Bone marrow (tissue), 2 donors: ENCODE results near the gene ZNF878.

ENCODE experiments used
- DNase-seq, 2 donors: peaks; one replicate each; lab custom pipeline; 2025; lab: John Stamatoyannopoulos, UW

The ZNF878 gene

GRCh38 chr19:12034620-12035019 is 18.1 kb downstream of the ZNF878 start:
- no peak for DNase-seq

GRCh38 chr19:12034198-12034597 is 18.6 kb downstream of the ZNF878 start:
- DNase-seq: no peak

- DNase-seq: no peak
Measured at GRCh38 chr19:12015753-12016116, 37.0 kb downstream of the ZNF878 start.

GRCh38 chr19:12015015-12015752 is 37.6 kb downstream of the ZNF878 start:
- DNase-seq: no peak

GRCh38 chr19:12000152-12000981 is 52.4 kb downstream of the ZNF878 start:
- DNase-seq: no peak

- no peak for DNase-seq
Measured at GRCh38 chr19:11995174-11995573, 57.6 kb downstream of the ZNF878 start.
